A549 (cell line): ENCODE results near the gene OAS3.

ENCODE experiments used
- CTCF ChIP-seq: fragments of >200 bp; sonication (Bioruptor Twin); formaldehyde crosslinking; IDR thresholded peaks from 3 replicates; pipeline ENCODE4 v1.5.1; 2016
- MAX ChIP-seq: IDR thresholded peaks from 2 replicates; pipeline ENCODE4 v1.6.1; 2012
- NPAS2 ChIP-seq: fragments of 250-450 bp; sonication (Bioruptor Pico); IDR thresholded peaks from 2 replicates; pipeline ENCODE4 v1.8.0; 2022; ENCODE audit warnings: mild to moderate bottlenecking, moderate library complexity, borderline replicate concordance

DNA sequence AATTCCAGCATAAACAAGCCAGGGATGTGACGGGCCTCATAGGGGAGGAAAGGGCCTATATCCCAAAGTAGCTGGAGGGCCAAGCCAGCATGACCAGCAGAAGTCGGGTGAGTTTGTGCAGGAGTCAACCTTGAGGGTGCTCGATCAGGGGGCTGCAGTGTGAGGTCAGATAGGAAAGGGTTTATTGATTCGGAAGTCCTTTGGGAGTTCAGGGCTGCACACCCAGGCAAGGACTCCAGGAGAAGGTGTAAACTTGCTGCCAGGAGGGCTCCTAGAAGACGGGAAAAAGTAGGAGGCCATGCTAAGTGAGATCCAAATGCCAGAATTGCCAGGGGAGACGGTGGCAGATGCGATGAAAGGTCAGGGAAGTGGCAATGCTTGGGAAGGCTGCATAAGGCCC, 36.6 kb downstream of the OAS3 start:
- TF ChIP-seq CTCF (no peak), NPAS2 (CRISPR knock-in tag) (no peak), MAX (no peak)
